HepG2 (cell line): Measurements from ENCODE around the gene SYNGR2. TPM values are rescaled to one million over a fixed set of nuclear protein-coding genes. Genes with fewer than 3 reads are reported as not detected.

Experiments used
- ATAC-seq: fragments of 200-7000 bp; cut with Tn5 transposase; 3 replicates; pipeline ENCODE4 v1.9.1; 2020; ENCODE audit warnings: mild to moderate bottlenecking, moderate library complexity
- BruUV-seq: library from RNA; stranded (reverse); fragments of 400-500 nt; replicated peaks from 2 replicates; lab custom pipeline; 2021; lab: Mats Ljungman, UMichigan
- CTCF ChIA-PET: fragments of 300-600 bp; formaldehyde crosslinking; extraction: SDS; loops from one replicate; lab custom pipeline; 2021; ENCODE audit warnings: low total read pairs, inconsistent platforms, low intra/inter-chr PET ratio; lab: Yijun Ruan, JAX
- POLR2A ChIA-PET: fragments of 350-600 bp; sonication (Branson Sonifier 250); formaldehyde crosslinking; loops from one replicate; lab custom pipeline; 2020; ENCODE audit warnings: antibody characterized with exemption, inconsistent platforms; lab: Yijun Ruan, JAX
- DNase-seq: peaks from one replicate; pipeline ENCODE4 v3.0.0-alpha.2; 2015; ENCODE audit warnings: low spot score
- FAIRE-seq: peaks from 3 replicates; lab custom pipeline; 2011; peaks lifted over from hg19 to GRCh38; lab: Jason Lieb, UNC
- H2AFZ ChIP-seq: one replicate; pipeline ENCODE4 v1.6.1; 2011; ENCODE audit warnings: low read length, inconsistent platforms
- H3K27ac ChIP-seq: fragments of 300-600 bp; 3 replicates; pipeline ENCODE4 v1.8.0; 2011; ENCODE audit warnings: mixed run types, mild to moderate bottlenecking, mixed read lengths, low read length, inconsistent platforms; ENCODE audit not compliant: insufficient read depth; ENCODE audit errors: extremely low read length
- H3K27me3 ChIP-seq, 2 experiments: fragments of 200-600 bp in 1 of 2; 2 replicates in 1 of 2; 3 replicates in 1 of 2; pipeline versions ENCODE4 v1.6.0 to v1.8.0; 2011; ENCODE audit warnings: low read length in 2 of 2, mild to moderate bottlenecking in 2 of 2, moderate library complexity in 2 of 2, inconsistent platforms in 1 of 2; ENCODE audit not compliant: insufficient read depth in 2 of 2, control insufficient read depth in 1 of 2
- H3K36me3 ChIP-seq, 2 experiments: fragments of 200-600 bp in 1 of 2; replicated peaks in 1 of 2; 2 replicates in 1 of 2; 3 replicates in 1 of 2; pipeline versions ENCODE4 v1.5.1 to v1.8.0; 2011; ENCODE audit warnings: low read length in 2 of 2, inconsistent platforms in 1 of 2; ENCODE audit not compliant: insufficient read depth in 2 of 2, control insufficient read depth in 1 of 2
- H3K4me1 ChIP-seq: 2 replicates; pipeline ENCODE4 v1.5.1; 2012; ENCODE audit warnings: low read length, inconsistent platforms; ENCODE audit not compliant: insufficient read depth
- H3K4me2 ChIP-seq: 2 replicates; pipeline ENCODE4 v1.6.0; 2011; ENCODE audit warnings: low read depth, low read length, inconsistent platforms
- H3K4me3 ChIP-seq, 3 experiments: fragments of 200-600 bp in 1 of 3; sonication (generic), shearing (Covaris generic) in 1 of 3; replicated peaks in 1 of 3; 2 replicates each; pipeline ENCODE4 v1.5.1; 2011 to 2016; ENCODE audit warnings: low read length in 3 of 3, inconsistent platforms in 2 of 3, low read depth in 2 of 3, mild to moderate bottlenecking in 2 of 3, control low read depth in 1 of 3, mixed read lengths in 1 of 3; ENCODE audit not compliant: insufficient read depth in 1 of 3
- H3K79me2 ChIP-seq: one replicate; pipeline ENCODE4 v1.6.1; 2011; ENCODE audit warnings: low read length, inconsistent platforms; ENCODE audit not compliant: insufficient read depth
- H3K9ac ChIP-seq: 2 replicates; pipeline ENCODE4 v1.6.0; 2011; ENCODE audit warnings: mild to moderate bottlenecking, low read depth, low read length, inconsistent platforms; ENCODE audit not compliant: insufficient read depth
- H3K9me3 ChIP-seq: 2 replicates; pipeline ENCODE4 v1.5.1; 2012; ENCODE audit warnings: mild to moderate bottlenecking, low read length
- H4K20me1 ChIP-seq: 2 replicates; pipeline ENCODE4 v1.6.0; 2011; ENCODE audit warnings: inconsistent platforms, mild to moderate bottlenecking, low read length, moderate library complexity; ENCODE audit not compliant: insufficient read depth
- CENPT ChIP-seq: sonication (generic); formaldehyde crosslinking; IDR thresholded peaks from 2 replicates; pipeline ENCODE4 v1.8.0; 2022; ENCODE audit warnings: low read depth, mild to moderate bottlenecking, moderate library complexity, missing genetic modification reagents
- GABPA ChIP-seq, 2 experiments: IDR thresholded peaks; 2 replicates each; pipeline ENCODE4 v1.6.1; 2011 to 2016; ENCODE audit warnings: low read depth in 2 of 2, low read length in 1 of 2, missing biosample characterization in 1 of 2, missing genetic modification characterization in 1 of 2
- HNRNPUL1 ChIP-seq: fragments of 200-400 bp; formaldehyde crosslinking; IDR thresholded peaks from 2 replicates; pipeline ENCODE4 v1.6.1; 2017; ENCODE audit warnings: low read depth, mild to moderate bottlenecking, low read length, moderate library complexity
- NR2F6 ChIP-seq, 2 experiments: IDR thresholded peaks; 2 replicates each; pipeline ENCODE4 v1.6.1; 2016; ENCODE audit warnings: antibody characterized with exemption in 1 of 2, mild to moderate bottlenecking in 1 of 2
- PLSCR1 ChIP-seq: sonication (generic); formaldehyde crosslinking; IDR thresholded peaks from 2 replicates; pipeline ENCODE4 v1.5.0; 2020; ENCODE audit warnings: missing genetic modification reagents, mild to moderate bottlenecking, borderline replicate concordance
- PPARG ChIP-seq: conservative IDR thresholded peaks from 2 replicates; pipeline ENCODE4 v1.6.1; 2016; ENCODE audit warnings: missing biosample characterization, missing genetic modification reagents
- ZBTB38 ChIP-seq: sonication (generic); formaldehyde crosslinking; IDR thresholded peaks from 2 replicates; pipeline ENCODE4 v1.5.1; 2020; ENCODE audit warnings: mild to moderate bottlenecking, missing genetic modification reagents
- ZXDC ChIP-seq: sonication (generic); formaldehyde crosslinking; IDR thresholded peaks from 2 replicates; pipeline ENCODE4 v1.5.0; 2020; ENCODE audit warnings: mild to moderate bottlenecking, missing genetic modification reagents
- WGBS: methylation state at CpG from one replicate; pipeline ENCODE4 v1.1.6; 2017; ENCODE audit warnings: low lambda C conversion rate; 5-methylcytosine and 5-hydroxymethylcytosine counted together
- in situ Hi-C: cut with HindIII; loops from 2 replicates; pipeline ENCODE4 v1.10.0; 2017; ENCODE audit warnings: low pct_unique_long_range_greater_than_20kb; ENCODE audit not compliant: extremely low pct_ligation_motif_present
- intact Hi-C: fragments of 100-400 bp; cut with micrococcal nuclease; formaldehyde crosslinking; loops from one replicate; pipeline ENCODE4 v1.10.0; 2022; ENCODE audit not compliant: unreplicated experiment
- polyA plus RNA-seq, 8 experiments: library from polyadenylated mRNA; depleted of rRNA in 3 of 8; stranded (reverse) in 7 of 8; unstranded in 1 of 8; fragments of >200 nt; fragmentation: Illumina TruSeq in 4 of 8; extraction: Trizol in 4 of 8; gene quantifications; 2 replicates each; pipeline versions ENCODE4 v1.2.1 to v1.2.3, GENCODE V29; 2011 to 2016; ENCODE audit warnings: low read depth in 4 of 8, missing spikeins in 1 of 8, mixed read lengths in 1 of 8; ENCODE audit not compliant: insufficient read depth in 1 of 8
- total RNA-seq, 5 experiments: library from RNA; depleted of rRNA; stranded (reverse); fragments of >200 nt; fragmentation: Illumina TruSeq; extraction: Trizol; gene quantifications; 2 replicates each; pipeline ENCODE4 v1.2.3, GENCODE V29; 2016; ENCODE audit warnings: low read depth in 1 of 5

SYNGR2 gene
- total and polyA plus RNA-seq, 2 of the 13 experiments (the other 11 are each of a cell fraction or from before 2014, with no cell fraction given): 46.7 to 170 TPM

GRCh38 chr17:78210111-78210510 lies 41.7 kb downstream of the SYNGR2 start:
- Histone ChIP-seq H3K9ac (no peak overlapping the region), H3K36me3 (peaks cover 11 to 19% of the 10 kb centered on the region in 2 experiments; a peak in 4 of 5 replicates), H4K20me1 (peaks cover 4% of the 10 kb centered on the region), H3K27me3 (no peaks in the 10 kb centered on the region; a peak in 1 of 5 replicates), H3K9me3 (no peaks in the 10 kb centered on the region), H3K79me2 (peaks cover 10% of the 10 kb centered on the region), H3K27ac (no peak overlapping the region), H2AFZ (no peak overlapping the region), H3K4me2 (no peak overlapping the region), H3K4me3 (no peak overlapping the region), H3K4me1 (peaks cover 9% of the 10 kb centered on the region)
- ATAC-seq (no peak), FAIRE-seq (no peak), DNase-seq (no peak)
- intact Hi-C loops: no loop called here
- in situ Hi-C loops: no loop called here
- no TSS peak for BruUV-seq
- no peak for TF ChIP-seq GABPA (IDR thresholded peaks at IDR 0.05; ENCODE audit: low read depth, low read length)
- no peak for TF ChIP-seq GABPA (CRISPR knock-in tag; IDR thresholded peaks at IDR 0.05; ENCODE audit: low read depth)
- TF ChIP-seq ZXDC (CRISPR knock-in tag): no peak
- ChIA-PET POLR2A (no interaction called here), CTCF (no interaction called here)
- WGBS: 81% methylated on average over 10 of the region's 10 CpGs

GRCh38 chr17:78211032-78211431 lies 42.7 kb downstream of the SYNGR2 start:
- BruUV-seq: no TSS peak
- no peak overlapping the region for H3K4me2 ChIP-seq
- no peak overlapping the region for H3K27ac ChIP-seq
- TF ChIP-seq ZBTB38 (CRISPR knock-in tag) (no peak), PLSCR1 (no peak), CENPT (CRISPR knock-in tag) (no peak), NR2F6 (IDR thresholded peaks at IDR 0.05) (no peak), NR2F6 (CRISPR knock-in tag; IDR thresholded peaks at IDR 0.05) (no peak), HNRNPUL1 (no peak), PPARG (CRISPR knock-in tag) (no peak)
- 33% methylated on average over 11 of the region's 11 CpGs for WGBS
- H3K27me3 ChIP-seq: no peaks in the 10 kb centered on the region; a peak in 1 of 5 replicates
- H3K36me3 ChIP-seq: peaks cover 3 to 10% of the 10 kb centered on the region in 2 experiments; a peak in 4 of 5 replicates
- no peak overlapping the region for H2AFZ ChIP-seq
- ChIA-PET CTCF (no interaction called here), POLR2A (no interaction called here)
- in situ Hi-C loops: no loop called here
- ATAC-seq (no peak), DNase-seq (no peak), FAIRE-seq (no peak)
- peaks cover 3% of the 10 kb centered on the region for H4K20me1 ChIP-seq
- H3K4me1 ChIP-seq: peaks cover 18% of the 10 kb centered on the region
- H3K4me3 ChIP-seq: no peak overlapping the region
- peaks cover 16% of the 10 kb centered on the region for H3K79me2 ChIP-seq
- intact Hi-C loops: no loop called here
- no peak overlapping the region for H3K9ac ChIP-seq
- no peaks in the 10 kb centered on the region for H3K9me3 ChIP-seq
